ENCODE measurements around the gene PTPRN2.
"Not testable (repeated sequence)": the region's sequence is repeated elsewhere in the genome, so short reads cannot be mapped to it uniquely, and the experiment has no call there.

The PTPRN2 gene

GRCh38 chr7:158508802-158509385, 78.7 kb downstream of the PTPRN2 start:
- TF ChIP-seq CTCF (conservative IDR thresholded peaks at IDR 0.05; ENCODE audit: low read length), result no peak
- H3K4me3 ChIP-seq (ENCODE audit: low read length), result no peak overlapping the region
- no peak for DNase-seq (ENCODE audit: low read depth)

- H3K4me3 ChIP-seq (ENCODE audit: low read length); DNase-seq (ENCODE audit: low read depth): not testable (repeated sequence)
Measured at GRCh38 chr7:158508321-158508720, 79.3 kb downstream of the PTPRN2 start.

GRCh38 chr7:158507917-158508316, 79.7 kb downstream of the PTPRN2 start:
- DNase-seq (ENCODE audit: low read depth), result no peak
- no peak for TF ChIP-seq CTCF (conservative IDR thresholded peaks at IDR 0.05; ENCODE audit: low read length)
- H3K4me3 ChIP-seq (ENCODE audit: low read length), result no peak overlapping the region

GRCh38 chr7:158507175-158507574, 80.4 kb downstream of the PTPRN2 start:
- H3K4me3 ChIP-seq (ENCODE audit: low read length), result not testable (repeated sequence)

GRCh38 chr7:158506626-158507025, 81.0 kb downstream of the PTPRN2 start:
- no peak overlapping the region for H3K4me3 ChIP-seq (ENCODE audit: low read length)
- TF ChIP-seq CTCF (conservative IDR thresholded peaks at IDR 0.05; ENCODE audit: low read length), result no peak
- DNase-seq (ENCODE audit: low read depth), result no peak

More at GRCh38 chr7:158507175-158507574, 80.4 kb downstream of the PTPRN2 start:
- DNase-seq (ENCODE audit: low read depth), result not testable (repeated sequence)

- H3K4me3 ChIP-seq (ENCODE audit: low read length), result no peak overlapping the region
- TF ChIP-seq CTCF (conservative IDR thresholded peaks at IDR 0.05; ENCODE audit: low read length), result no peak
- no peak for DNase-seq (ENCODE audit: low read depth)
Measured at GRCh38 chr7:158505683-158506082, 81.9 kb downstream of the PTPRN2 start.

- H3K4me3 ChIP-seq (ENCODE audit: low read length), result no peak overlapping the region
- DNase-seq (ENCODE audit: low read depth), result no peak
- TF ChIP-seq CTCF (conservative IDR thresholded peaks at IDR 0.05; ENCODE audit: low read length), result no peak
Measured at GRCh38 chr7:158502068-158502750, 85.4 kb downstream of the PTPRN2 start.

GRCh38 chr7:158501393-158502067, 86.1 kb downstream of the PTPRN2 start:
- DNase-seq (ENCODE audit: low read depth), result no peak
- TF ChIP-seq CTCF (conservative IDR thresholded peaks at IDR 0.05; ENCODE audit: low read length), result no peak
- H3K4me3 ChIP-seq (ENCODE audit: low read length), result no peak overlapping the region

Data from AG10803 (cell line).